OCI-LY7 (cell line): ENCODE data around the gene OTUD5. TPM values are rescaled to one million over a fixed set of nuclear protein-coding genes. Genes with fewer than 3 reads are reported as not detected.

ENCODE experiments used
- BruUV-seq: library from RNA; stranded (reverse); fragments of 400-500 nt; replicated peaks from 2 replicates; lab custom pipeline; 2021; lab: Mats Ljungman, UMichigan
- CTCF ChIA-PET: fragments of 300-600 bp; sonication (Branson Sonifier 250); formaldehyde crosslinking; loops from one replicate; lab custom pipeline; 2022; ENCODE audit warnings: antibody characterized with exemption; ENCODE audit not compliant: unreplicated experiment; lab: Charles Lee
- POLR2A ChIA-PET: fragments of 300-600 bp; sonication (Branson Sonifier 250); formaldehyde crosslinking; loops from one replicate; lab custom pipeline; 2022; ENCODE audit warnings: antibody characterized with exemption; lab: Charles Lee
- DNase-seq: peaks from one replicate; pipeline ENCODE4 v3.0.0-alpha.2; 2015; ENCODE audit warnings: low spot score
- H2AFZ ChIP-seq: fragments of 200-600 bp; sonication (generic), shearing (Covaris generic); 2 replicates; pipeline ENCODE4 v1.6.1; 2014; ENCODE audit warnings: mild to moderate bottlenecking, antibody characterized with exemption, low read length, moderate library complexity
- H3K27ac ChIP-seq: fragments of 200-600 bp; sonication (generic); 2 replicates; pipeline ENCODE4 v1.5.1; 2014; ENCODE audit warnings: mixed run types, low read depth, mild to moderate bottlenecking, moderate library complexity, low read length, inconsistent platforms; ENCODE audit not compliant: poor library complexity, severe bottlenecking
- H3K36me3 ChIP-seq: fragments of 200-600 bp; sonication (generic); 2 replicates; pipeline ENCODE4 v1.6.1; 2014; ENCODE audit warnings: mild to moderate bottlenecking, antibody characterized with exemption, low read length, moderate library complexity, mixed read lengths; ENCODE audit not compliant: insufficient read depth
- H3K4me1 ChIP-seq: fragments of 200-600 bp; sonication (generic); 2 replicates; pipeline ENCODE4 v1.5.1; 2014; ENCODE audit warnings: mild to moderate bottlenecking, low read length; ENCODE audit not compliant: insufficient read depth, poor library complexity, severe bottlenecking
- H3K4me2 ChIP-seq: fragments of 200-600 bp; sonication (generic); 2 replicates; pipeline ENCODE4 v1.6.1; 2014; ENCODE audit warnings: mild to moderate bottlenecking, low read length
- H3K4me3 ChIP-seq: fragments of 200-600 bp; sonication (generic); 2 replicates; pipeline ENCODE4 v1.5.1; 2014; ENCODE audit warnings: mild to moderate bottlenecking, low read depth, low read length; ENCODE audit not compliant: poor library complexity, severe bottlenecking
- H3K79me2 ChIP-seq: fragments of 200-600 bp; sonication (generic); 2 replicates; pipeline ENCODE4 v1.6.1; 2016; ENCODE audit warnings: low read depth, mild to moderate bottlenecking, low read length, moderate library complexity, mixed read lengths; ENCODE audit not compliant: insufficient read depth
- H3K9me2 ChIP-seq: fragments of 200-600 bp; sonication (generic); 2 replicates; pipeline ENCODE4 v1.6.1; 2016; ENCODE audit warnings: mild to moderate bottlenecking, low read length, mixed read lengths; ENCODE audit not compliant: insufficient read depth
- H3K9me3 ChIP-seq: fragments of 200-600 bp; sonication (generic); 2 replicates; pipeline ENCODE4 v1.6.1; 2014; ENCODE audit warnings: mild to moderate bottlenecking, mixed run types, low read length, mixed read lengths
- H4K20me1 ChIP-seq: fragments of 200-600 bp; sonication (generic); 2 replicates; pipeline ENCODE4 v1.6.1; 2014; ENCODE audit warnings: mild to moderate bottlenecking, antibody characterized with exemption, low read length, moderate library complexity, mixed read lengths; ENCODE audit not compliant: insufficient read depth
- EZH2phosphoT487 ChIP-seq: fragments of 200-600 bp; sonication (generic); IDR thresholded peaks from 2 replicates; pipeline ENCODE4 v1.6.1; 2018; ENCODE audit warnings: low read depth, borderline replicate concordance, mild to moderate bottlenecking, mixed run types, antibody characterized with exemption, low read length, moderate library complexity, mixed read lengths
- intact Hi-C: fragments of 100-400 bp; cut with micrococcal nuclease; formaldehyde crosslinking; loops from one replicate; pipeline ENCODE4 v1.10.0; 2022; ENCODE audit not compliant: unreplicated experiment
- total RNA-seq, 2 experiments: library from RNA; depleted of rRNA in 1 of 2; stranded (reverse); fragments of >200 nt in 1 of 2; shearing (Covaris generic) in 1 of 2; gene quantifications; 2 replicates each; pipeline ENCODE4 v1.2.3, GENCODE V29; 2014 to 2022
- TF ChIP-seq, protein P1 (sequence below): fragments of 200-600 bp; sonication (generic); conservative IDR thresholded peaks from 2 replicates; pipeline ENCODE4 v1.5.1; 2014; ENCODE audit warnings: mild to moderate bottlenecking, antibody characterized with exemption, low read length, moderate library complexity, mixed read lengths

OTUD5 gene
- total RNA-seq, 2 experiments from 2014 or later: 38.5 to 55.7 TPM

DNA sequence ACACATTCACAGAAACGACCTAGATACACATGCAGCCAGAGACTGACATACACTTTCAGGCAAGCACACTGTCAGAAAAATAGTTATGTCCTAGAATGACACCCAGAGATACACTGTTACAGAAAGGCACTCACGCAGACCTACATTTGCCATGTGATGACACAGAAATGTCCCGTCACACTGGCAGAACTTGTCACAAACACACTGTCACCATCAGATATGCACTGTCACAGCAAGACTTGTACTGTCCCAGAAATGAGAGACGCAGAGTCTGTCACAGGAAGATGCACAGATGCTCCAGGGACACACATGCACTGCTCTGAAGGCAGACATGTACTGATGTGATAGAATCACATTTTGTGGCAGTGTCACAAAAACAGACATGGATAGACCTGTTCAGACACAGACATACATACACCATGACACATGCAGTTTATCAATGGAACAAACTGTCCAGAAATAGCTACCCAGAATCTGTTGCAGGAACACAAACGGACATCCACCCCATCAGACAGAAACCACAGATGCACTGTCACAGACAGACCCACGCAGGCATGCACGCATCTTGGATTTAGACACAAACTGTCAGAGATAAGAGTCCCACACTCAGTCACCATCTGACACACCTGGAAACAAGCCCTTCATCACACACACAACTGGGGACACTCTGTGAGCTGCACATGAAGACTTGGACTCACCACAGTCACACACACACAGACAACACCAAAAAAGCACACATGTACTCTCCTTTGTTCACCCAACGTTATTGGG, 37.3 kb downstream of the OTUD5 start:
- no peaks in the 10 kb centered on the region for H3K9me2 ChIP-seq
- H3K36me3 ChIP-seq: peaks cover 62% of the 10 kb centered on the region
- peak overlapping the region; percentile 99 for H3K4me3 ChIP-seq
- no peaks in the 10 kb centered on the region for H3K9me3 ChIP-seq
- POLR2A ChIA-PET: no interaction called here
- intact Hi-C loops: loop anchor here (2.0 to 5.0 kb wide), 2 partner anchors 37 to 123 kb away; partner anchors contain the start of genes OTUD5 and TFE3
- CTCF ChIA-PET: no interaction called here
- peaks cover 13% of the 10 kb centered on the region for H4K20me1 ChIP-seq
- peak; percentile 15 for DNase-seq
- no peak overlapping the region for H2AFZ ChIP-seq
- H3K79me2 ChIP-seq: peaks cover 35% of the 10 kb centered on the region
- H3K4me1 ChIP-seq: peaks cover 46% of the 10 kb centered on the region
- TF ChIP-seq, protein P1, sequence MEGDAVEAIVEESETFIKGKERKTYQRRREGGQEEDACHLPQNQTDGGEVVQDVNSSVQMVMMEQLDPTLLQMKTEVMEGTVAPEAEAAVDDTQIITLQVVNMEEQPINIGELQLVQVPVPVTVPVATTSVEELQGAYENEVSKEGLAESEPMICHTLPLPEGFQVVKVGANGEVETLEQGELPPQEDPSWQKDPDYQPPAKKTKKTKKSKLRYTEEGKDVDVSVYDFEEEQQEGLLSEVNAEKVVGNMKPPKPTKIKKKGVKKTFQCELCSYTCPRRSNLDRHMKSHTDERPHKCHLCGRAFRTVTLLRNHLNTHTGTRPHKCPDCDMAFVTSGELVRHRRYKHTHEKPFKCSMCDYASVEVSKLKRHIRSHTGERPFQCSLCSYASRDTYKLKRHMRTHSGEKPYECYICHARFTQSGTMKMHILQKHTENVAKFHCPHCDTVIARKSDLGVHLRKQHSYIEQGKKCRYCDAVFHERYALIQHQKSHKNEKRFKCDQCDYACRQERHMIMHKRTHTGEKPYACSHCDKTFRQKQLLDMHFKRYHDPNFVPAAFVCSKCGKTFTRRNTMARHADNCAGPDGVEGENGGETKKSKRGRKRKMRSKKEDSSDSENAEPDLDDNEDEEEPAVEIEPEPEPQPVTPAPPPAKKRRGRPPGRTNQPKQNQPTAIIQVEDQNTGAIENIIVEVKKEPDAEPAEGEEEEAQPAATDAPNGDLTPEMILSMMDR: no peak
- TF ChIP-seq EZH2phosphoT487: no peak
- peak overlapping the region; percentile 68 for H3K27ac ChIP-seq
- peak overlapping the region; percentile 75 for H3K4me2 ChIP-seq
- BruUV-seq: no TSS peak

DNA sequence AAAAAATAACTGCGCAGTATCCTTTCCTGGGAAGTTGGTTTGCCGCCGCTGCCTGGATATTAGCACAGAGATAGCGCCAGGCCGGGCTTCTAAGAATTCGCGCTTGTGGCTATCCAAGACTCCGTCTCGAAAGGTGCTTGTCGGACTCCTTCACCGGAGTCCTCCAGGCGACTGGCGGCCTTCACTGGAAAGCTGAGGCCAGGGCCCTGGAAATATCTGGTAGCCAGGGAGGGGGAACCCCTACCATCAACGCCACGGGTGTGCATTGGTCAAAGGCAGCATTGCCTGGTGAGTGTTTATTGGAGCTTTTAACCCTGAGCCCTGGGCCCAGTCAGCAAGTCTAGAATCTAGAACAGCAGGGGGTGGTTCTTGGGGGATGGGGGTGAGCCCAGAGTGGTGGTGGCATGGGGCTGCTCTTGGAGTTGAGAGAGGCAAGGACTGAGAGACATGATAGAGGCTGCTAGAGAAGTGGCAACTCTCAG, 38.0 kb downstream of the OTUD5 start:
- H3K27ac ChIP-seq: peak overlapping the region; percentile 68

More for the DNA sequence above, 38.0 kb downstream of the OTUD5 start:
- H2AFZ ChIP-seq: no peak overlapping the region
- H3K79me2 ChIP-seq: peaks cover 42% of the 10 kb centered on the region
- no peak for TF ChIP-seq EZH2phosphoT487
- TF ChIP-seq, protein P1: no peak
- peaks cover 64% of the 10 kb centered on the region for H3K36me3 ChIP-seq
- ChIA-PET POLR2A (no interaction called here), CTCF (no interaction called here)
- no peaks in the 10 kb centered on the region for H3K9me3 ChIP-seq
- H3K4me1 ChIP-seq: peaks cover 51% of the 10 kb centered on the region
- H3K9me2 ChIP-seq: no peaks in the 10 kb centered on the region
- BruUV-seq: no TSS peak
- peaks cover 19% of the 10 kb centered on the region for H4K20me1 ChIP-seq
- intact Hi-C loops: loop anchor here (2.0 to 5.0 kb wide), 2 partner anchors 38 to 123 kb away; partner anchors contain the start of genes OTUD5 and TFE3
- H3K4me2 ChIP-seq: peak overlapping the region; percentile 75
- H3K4me3 ChIP-seq: peak overlapping the region; percentile 99
- DNase-seq: no peak
